Measurements from ENCODE around the gene IRF2.

- TF ChIP-seq CTCF (IDR thresholded peaks at IDR 0.05): no peak
- no peak for TF ChIP-seq EP300 (IDR thresholded peaks at IDR 0.05)
- TF ChIP-seq POLR2AphosphoS5 (IDR thresholded peaks at IDR 0.05): no peak
Measured at GRCh38 chr4:184424279-184424678, 50.1 kb downstream of the IRF2 start.

Measured in suprapubic skin (tissue), 4 donors.